Left forelimb (tissue), 1 donor: ENCODE results near the gene KIF26B.
"Not testable (repeated sequence)": the region's sequence is repeated elsewhere in the genome, so short reads cannot be mapped to it uniquely, and the experiment has no call there.

ENCODE experiments used
- DNase-seq: peaks from one replicate; pipeline ENCODE4 v3.0.0-alpha.2; 2018; ENCODE audit warnings: low spot score

The KIF26B gene

DNA sequence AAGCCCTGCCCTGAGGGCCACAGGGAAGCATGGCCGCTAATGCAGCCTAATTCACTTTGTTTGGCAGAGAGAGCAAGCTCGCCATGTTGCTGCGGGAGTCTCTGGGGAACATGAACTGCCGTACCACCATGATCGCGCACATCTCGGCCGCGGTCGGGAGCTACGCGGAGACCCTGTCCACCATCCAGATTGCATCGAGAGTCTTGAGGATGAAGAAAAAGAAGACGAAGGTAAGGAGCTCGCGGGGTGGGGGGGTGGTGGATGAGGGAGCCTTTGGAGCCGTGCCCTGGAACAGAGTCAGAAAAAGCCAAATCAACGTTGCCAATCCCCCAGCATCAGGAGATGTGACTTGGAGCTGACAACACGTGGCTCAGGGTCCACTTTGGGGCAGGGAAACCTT is 529.4 kb downstream of the KIF26B start:
- DNase-seq, result no peak

DNA sequence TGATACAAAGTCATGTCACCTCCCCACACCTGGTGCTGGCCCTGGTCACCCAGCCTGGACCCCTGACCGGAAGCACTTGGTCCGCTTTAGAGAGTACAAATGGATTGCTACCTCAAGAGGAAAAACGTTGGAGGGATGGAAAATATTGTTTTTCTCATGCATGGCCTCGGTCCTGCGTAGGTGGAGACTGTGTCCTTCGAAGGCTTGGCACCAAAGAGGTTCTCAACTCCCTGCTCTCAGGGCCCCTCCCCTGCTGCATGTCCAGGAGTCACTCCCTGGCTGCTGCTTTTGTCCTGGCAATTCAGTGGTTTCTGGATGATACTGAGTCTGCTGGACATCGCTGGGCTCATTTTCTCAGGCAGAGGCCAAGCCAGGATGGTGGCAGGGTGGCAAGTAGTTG is 529.8 kb downstream of the KIF26B start:
- DNase-seq, result no peak

DNA sequence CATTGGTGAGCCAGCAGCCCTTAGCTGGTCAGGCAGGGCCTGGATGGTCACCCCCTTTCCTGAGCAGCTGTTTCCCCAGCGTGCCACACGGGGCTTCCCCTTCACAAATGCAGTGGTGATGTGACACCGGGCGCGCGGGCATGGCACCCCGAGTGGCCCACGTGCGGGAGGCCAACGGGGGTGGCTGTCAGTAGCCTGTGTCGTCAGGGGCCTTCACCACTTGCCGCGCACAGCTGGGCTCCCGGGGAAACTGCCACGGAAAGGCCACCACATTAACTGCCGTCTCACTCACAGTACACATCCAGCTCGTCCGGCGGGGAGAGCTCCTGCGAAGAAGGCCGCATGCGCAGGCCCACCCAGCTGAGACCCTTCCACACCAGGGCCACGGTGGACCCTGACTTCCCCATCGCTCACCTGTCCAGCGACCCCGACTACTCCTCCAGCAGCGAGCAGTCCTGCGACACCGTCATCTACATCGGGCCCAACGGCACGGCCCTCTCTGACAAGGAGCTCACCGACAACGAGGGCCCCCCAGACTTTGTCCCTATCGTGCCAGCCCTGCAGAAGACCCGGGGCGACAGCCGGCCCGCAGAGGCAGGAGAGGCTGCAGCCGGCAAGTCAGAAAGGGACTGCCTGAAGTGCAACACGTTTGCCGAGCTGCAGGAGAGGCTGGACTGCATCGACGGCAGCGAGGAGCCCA is 530.5 kb downstream of the KIF26B start:
- no peak for DNase-seq

DNA sequence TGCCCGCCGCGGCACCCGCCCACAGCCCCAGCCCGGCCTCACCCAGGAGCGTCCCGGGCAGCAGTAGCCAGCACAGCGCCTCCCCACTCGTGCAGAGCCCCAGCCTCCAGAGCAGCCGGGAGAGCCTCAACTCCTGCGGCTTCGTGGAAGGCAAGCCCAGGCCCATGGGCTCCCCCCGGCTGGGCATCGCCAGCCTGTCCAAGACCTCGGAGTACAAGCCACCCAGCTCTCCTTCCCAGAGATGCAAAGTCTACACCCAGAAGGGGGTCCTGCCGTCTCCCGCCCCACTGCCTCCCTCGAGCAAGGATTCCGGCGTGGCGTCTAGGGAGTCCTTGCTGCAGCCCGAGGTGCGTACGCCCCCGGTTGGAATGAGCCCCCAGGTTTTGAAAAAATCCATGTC is 531.2 kb downstream of the KIF26B start:
- DNase-seq, result no peak

DNA sequence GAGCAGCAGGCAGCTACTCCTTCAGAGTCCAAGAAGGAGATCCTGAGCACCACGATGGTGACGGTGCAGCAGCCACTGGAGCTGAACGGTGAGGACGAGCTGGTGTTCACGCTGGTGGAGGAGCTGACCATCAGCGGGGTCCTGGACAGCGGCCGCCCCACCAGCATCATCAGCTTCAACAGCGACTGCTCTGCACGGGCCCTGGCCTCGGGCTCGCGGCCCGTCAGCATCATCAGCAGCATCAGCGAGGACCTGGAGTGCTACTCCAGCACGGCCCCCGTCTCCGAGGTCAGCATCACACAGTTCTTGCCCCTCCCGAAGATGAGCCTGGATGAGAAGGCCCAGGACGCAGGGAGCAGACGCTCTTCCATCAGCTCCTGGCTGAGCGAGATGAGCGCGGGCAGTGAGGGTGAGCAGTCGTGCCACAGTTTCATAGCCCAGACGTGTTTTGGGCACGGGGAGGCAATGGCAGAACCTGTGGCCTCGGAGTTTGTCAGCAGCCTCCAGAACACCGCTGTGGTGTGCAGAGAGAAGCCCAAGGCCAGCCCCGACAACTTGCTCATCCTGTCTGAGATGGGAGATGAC is 531.8 kb downstream of the KIF26B start:
- DNase-seq, result no peak

DNA sequence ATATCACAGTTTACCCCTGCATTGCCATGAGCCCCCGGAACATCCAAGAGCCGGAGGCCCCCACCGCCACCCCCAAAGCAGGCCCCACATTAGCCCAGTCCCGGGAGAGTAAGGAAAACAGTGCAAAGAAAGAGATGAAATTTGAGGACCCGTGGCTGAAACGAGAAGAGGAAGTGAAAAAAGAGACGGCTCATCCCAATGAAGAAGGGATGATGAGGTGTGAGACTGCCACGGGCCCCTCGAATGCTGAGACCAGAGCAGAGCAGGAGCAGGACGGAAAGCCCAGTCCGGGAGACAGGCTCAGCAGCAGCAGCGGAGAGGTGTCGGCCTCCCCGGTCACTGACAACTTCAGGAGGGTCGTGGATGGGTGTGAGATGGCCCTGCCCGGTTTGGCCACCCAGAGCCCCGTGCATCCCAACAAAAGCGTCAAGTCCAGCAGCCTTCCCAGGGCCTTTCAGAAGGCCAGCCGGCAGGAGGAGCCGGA is 532.4 kb downstream of the KIF26B start:
- DNase-seq, result no peak

DNA sequence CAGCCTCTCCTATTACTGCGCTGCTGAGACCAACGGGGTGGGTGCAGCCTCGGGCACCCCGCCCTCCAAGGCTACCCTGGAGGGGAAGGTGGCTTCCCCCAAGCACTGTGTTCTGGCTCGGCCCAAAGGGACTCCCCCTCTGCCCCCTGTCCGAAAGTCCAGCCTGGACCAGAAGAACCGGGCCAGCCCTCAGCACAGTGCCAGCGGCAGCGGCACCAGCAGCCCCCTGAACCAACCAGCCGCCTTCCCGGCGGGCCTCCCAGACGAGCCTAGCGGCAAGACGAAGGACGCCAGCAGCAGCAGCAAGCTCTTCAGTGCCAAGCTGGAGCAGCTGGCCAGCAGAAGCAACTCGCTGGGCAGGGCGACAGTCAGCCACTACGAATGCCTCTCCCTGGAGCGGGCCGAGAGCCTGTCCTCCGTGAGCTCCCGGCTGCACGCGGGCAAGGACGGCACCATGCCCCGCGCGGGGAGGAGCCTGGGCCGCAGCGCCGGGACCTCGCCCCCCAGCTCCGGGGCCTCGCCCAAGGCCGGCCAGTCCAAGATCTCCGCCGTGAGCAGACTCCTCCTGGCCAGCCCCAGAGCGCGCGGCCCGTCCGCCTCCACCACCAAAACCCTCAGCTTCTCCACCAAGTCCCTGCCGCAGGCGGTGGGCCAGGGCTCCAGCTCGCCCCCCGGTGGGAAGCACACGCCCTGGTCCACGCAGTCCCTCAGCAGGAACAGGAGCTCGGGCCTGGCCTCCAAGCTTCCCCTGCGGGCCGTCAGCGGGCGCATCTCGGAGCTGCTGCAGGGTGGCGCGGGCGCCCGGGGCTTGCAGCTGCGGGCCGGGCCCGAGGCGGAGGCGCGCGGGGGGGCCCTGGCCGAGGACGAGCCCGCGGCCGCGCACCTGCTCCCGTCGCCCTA is 533.1 kb downstream of the KIF26B start:
- no peak for DNase-seq

DNA sequence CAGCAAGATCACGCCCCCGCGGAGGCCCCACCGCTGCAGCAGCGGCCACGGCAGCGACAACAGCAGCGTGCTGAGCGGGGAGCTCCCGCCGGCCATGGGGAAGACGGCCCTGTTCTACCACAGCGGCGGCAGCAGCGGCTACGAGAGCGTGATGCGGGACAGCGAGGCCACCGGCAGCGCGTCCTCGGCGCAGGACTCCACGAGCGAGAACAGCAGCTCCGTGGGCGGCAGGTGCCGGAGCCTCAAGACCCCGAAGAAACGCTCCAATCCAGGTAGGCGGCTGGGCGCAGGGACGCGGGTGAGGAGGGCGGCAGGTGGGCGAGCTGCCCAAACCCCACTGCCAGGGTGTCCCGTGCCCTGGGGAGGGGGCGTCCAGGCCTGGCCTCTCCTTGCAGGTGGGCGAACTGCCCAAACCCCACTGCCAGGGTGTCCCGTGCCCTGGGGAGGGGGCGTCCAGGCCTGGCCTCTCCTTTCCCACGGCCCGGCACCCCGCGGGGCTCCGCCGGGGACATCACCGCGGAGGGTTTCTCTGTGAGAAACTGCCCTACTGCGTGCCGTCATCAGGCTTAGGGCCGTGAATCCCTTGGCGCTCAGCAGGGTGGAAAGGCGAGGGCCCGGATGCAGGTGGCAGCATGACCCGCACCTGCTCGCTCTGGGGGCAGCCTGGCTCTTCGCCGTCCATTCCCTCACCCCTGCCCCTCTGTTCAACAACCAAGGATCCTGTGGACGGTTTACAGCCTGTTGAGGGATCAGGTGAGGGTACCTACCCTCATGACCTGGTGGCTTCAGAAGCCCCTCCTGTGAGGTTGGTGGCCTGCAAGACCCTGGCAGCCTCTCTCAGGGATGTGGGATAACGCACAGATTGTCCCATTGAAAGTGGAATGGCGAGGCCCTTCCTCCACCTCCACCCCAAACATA is 534.0 kb downstream of the KIF26B start:
- DNase-seq, result no peak

DNA sequence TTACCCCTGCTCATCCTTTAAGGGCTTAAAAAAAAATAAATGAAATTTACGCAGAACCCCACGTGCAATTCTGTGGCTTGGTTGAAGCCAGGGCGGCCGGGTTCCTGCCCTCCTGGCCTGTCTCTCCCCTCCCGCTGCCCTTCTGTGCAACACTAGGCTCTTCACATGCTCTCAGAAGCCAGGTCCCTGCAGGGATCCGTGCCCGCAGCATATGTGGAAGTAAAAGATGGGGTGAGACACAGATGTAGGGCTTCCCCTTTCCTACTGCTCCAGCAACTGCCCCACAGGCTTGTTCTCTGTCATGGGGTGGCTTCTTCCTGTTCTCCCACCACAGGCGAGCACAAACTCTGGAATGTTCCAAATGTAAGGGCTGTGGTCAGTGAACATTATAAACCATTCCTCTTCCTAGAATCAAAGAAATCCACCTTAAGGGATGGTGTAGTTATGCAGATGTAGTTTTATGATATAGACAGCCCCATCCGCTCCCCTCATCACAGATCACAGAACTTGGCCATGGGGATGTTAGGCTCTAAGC is 535.4 kb downstream of the KIF26B start:
- DNase-seq, result no peak

DNA sequence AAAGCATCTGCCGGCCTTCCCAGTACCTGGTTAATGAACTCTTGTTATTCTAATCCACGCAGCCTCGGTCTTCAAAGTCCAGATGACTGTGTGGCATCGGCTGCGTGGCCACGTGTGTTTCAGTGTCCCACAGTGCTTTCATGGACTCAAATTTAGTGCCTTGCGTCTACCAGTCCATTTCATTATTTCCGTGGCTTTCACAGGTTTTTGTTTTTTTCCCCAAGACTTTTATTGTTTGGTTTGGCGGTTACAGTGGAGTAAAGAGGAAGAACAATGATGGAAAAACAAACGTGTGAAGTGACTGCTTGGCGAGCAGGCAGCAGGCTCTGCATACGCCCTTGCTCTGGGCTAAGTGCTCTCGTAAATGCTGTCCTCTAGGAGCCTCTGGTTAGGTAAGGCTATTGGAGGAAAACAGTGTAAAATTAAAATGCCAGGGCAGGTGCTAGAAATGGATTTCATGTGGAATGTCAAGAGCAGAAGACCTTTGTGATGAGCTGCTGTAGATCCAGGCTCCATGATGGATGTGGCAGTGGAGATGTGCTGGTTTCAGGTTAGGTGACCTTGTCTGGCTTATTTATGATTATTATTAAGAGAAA is 536.3 kb downstream of the KIF26B start:
- no peak for DNase-seq

DNA sequence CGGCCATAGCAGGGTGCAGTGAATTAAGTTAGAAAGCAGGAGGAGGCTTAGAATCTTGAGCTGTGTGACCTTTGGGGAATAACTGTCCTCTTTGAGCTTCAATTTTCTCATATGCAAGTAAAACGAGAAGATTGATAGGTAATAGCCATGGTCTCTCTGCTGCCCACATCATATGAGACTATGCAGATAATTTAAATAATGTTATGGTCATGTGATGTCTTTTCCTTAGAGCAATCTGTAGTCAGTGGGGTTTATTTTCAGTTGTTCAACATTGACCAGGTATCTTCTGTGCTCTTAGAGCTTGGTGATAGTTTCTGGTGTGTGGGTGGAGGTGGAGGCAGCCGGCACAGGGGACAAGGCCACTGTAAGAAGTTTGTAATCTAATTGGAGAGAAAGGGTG is 537.1 kb downstream of the KIF26B start:
- no peak for DNase-seq

DNA sequence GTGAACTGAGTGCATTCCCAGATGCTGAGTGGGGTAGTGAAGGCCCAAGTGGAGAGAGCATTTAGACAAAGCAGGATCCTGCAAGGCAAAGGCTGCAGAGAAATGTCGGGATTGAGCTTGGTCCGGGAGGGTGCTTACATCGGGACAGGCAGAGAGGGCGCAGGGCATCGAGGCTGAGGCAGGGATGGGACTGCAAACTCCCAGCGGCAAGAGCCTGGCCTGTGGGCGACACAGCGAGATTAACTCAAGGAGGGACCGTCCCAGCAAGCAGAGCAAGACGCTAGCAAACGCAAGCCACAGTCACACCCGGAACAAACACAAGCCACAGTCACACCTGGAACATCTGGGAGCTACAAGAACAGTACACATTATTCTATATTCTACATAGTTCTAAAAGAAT is 537.5 kb downstream of the KIF26B start:
- DNase-seq, result no peak

DNA sequence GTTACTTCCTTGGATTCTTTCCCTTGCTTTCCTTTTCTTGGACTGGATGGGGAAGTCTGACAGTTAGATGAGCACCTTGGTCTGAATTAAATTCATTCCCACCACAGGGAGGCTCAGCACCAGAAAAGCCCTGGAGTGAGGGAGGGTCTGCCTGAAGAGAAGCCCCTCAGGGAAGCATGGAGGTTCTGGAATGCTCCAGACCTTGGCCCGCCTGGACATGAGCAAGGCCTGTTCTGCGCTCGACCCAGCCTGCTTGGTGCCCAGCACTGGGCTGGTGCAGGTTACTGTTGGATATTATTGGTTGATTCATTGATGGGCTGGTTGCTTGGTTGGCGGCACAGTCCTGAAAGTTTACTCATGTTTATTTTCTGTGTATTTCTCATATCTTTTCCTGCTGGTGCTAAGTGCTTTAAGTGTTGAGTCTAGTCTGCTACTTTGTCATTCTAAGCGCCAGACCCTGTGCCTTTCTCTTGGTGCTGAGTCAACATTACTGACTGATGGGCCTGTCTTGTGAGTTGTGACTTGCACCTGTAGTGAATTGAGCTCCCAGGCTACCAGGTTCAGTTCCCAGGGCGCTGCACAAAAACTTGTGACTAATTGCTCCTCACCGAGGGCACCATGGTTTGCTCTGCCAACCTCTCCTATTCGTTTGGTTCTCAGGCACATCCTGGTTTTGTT is 538.5 kb downstream of the KIF26B start:
- DNase-seq, result no peak

DNA sequence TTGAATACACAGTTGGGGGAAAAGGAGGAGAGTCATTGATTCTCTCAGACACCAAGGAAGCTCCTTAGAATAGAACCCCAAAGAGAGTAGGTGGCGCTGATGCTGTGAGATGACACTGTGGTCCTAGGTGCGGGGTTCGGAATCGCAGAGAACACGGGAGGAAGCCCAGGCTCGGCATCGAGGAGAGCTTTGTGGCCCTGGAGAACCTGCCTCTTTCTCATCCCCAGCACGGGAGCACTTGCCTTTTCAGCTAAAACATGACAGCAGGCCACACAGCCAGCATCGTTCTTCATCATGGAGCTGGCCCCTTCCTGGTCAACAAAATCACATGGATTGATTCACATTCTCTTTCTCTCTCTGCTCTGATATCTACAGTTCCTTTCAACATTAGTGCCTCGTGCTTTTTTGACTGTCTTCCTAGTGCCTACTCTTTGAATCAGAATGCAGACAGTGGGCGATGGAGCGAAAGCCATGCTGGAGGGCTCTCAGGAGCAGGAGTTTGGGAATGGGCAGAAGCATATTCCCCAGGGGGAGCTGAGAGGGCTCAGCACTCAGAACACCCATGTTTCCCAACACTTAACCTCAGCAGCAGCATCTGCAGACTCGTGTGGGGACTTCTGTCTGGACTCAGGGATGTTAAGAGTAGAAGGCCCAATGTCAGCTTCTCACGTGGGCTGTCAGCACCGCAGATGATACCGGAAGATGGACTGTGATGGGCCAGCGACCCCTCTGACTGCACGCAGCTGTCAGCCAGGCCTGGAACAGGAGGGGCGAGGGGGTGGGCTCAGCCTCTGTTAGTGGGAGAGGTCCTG is 539.4 kb downstream of the KIF26B start:
- peak; percentile 38 for DNase-seq

DNA sequence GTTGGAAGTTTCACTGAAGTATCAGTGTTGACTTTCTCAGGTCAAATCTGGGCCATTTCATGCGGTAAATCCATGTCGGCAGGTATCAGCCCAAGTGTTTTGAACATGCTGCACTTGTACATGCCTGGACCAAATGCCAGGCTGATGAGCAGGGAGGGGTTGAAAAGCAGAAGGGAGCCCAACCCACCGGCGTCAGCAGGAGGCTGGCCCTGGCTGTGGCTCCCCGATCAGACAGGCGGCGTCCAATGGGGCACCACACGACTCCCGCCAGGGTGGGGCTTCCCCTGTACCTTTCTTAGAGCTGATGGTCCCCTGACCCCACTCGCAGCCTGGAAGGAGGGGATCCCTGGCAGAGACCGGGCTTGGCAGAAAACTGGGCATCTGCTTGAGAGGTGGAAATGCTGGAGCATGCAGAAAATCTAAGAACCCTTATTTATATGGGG is 540.0 kb downstream of the KIF26B start:
- DNase-seq, result no peak

DNA sequence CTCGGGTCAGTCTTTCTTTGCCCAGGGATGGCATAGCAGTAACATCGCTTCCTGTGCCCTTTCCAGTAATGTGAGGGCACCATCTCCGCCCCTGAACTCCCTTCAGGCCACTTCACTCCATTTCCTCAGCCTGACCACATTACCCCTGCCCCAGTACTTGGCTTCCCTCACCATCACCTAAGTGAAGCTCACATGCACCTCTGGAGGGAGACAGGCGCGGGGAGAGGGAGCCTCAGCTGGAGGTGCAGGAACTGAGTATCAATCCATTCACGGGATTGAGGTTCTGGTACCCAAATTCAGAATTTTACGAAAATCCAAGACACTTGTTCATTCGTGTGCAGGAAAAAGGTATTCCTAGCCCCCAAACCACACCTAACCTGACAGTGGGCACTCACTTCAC is 540.4 kb downstream of the KIF26B start:
- DNase-seq, result no peak

DNA sequence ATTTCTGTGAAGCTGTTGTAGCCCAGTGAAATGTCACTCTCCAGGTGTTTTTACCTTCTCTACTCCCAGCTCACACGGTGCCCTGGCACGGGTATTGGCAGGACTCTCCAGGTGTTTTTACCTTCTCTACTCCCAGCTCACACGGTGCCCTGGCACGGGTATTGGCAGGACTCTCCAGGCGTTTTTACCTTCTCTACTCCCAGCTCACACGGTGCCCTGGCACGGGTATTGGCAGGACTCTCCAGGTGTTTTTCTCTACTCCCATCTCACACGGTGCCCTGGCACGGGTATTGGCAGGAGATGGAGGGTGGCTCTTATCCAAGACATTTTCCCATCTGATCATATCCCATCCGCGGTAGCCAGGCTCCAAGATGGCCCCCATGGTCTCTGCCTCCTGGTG is 540.9 kb downstream of the KIF26B start:
- DNase-seq, result not testable (repeated sequence)

DNA sequence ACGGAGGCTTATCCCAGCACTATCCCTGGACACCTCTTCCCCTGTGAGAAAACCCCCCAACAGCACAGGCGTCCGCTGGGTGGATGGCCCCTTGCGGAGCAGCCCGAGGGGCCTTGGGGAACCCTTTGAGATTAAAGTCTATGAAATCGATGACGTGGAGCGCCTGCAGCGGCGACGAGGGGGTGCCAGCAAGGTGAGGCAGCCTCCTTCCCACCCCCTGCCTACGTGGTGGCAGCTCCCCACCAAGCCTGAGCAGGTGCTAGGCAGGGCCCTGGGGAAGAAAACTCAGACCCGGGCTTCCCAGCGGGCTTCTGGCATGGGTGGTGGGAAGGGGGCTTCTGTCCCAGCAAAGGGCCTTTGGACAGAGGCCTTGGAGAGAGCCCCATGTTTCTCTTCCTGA is 543.3 kb downstream of the KIF26B start:
- peak; percentile 47 for DNase-seq

DNA sequence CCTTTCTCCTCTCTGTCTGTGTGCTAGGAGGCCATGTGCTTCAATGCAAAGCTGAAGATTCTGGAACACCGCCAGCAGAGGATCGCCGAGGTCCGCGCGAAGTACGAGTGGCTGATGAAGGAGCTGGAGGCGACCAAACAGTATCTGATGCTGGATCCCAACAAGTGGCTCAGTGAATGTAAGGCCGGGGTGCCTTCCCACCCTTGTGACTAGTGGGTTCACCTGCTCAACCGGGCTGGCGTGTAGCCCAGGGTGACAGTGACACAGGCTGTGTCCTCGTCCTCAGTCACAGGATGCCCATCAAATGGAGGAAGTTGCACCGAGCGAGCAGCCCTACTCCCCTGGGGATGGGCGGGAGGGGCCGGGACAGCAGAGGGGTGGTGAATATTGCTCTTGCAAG is 544.1 kb downstream of the KIF26B start:
- DNase-seq, result peak; percentile 61

DNA sequence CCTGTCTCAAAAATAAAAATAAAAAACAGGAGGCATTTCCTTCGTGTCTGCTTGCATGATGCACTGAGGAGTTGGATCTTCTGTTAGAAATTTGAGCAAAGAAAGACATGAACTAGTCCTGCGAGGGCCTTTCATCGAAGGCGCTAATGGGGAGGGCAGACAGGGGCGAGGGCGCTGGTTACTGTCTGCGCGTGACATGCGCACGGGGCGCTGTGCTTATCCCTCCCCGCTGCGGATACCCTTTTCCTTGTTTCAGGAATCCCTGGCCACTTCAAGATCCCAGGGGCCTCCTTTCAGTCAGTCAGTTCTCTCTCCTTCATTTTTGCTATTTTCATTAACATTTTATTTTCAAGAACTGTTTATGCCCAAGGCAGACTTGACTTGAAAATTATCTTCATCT is 545.8 kb downstream of the KIF26B start:
- peak; percentile 14 for DNase-seq
